ENCODE measurements around the gene SMYD3.

SMYD3 gene

GRCh38 chr1:246306415-246307037, 200.6 kb downstream of the SMYD3 start:
- DNase-seq (ENCODE audit: low read depth in 2 of 2) = no peak

GRCh38 chr1:246304484-246305259, 202.4 kb downstream of the SMYD3 start:
- DNase-seq (ENCODE audit: low read depth in 2 of 2) = no peak

DNA sequence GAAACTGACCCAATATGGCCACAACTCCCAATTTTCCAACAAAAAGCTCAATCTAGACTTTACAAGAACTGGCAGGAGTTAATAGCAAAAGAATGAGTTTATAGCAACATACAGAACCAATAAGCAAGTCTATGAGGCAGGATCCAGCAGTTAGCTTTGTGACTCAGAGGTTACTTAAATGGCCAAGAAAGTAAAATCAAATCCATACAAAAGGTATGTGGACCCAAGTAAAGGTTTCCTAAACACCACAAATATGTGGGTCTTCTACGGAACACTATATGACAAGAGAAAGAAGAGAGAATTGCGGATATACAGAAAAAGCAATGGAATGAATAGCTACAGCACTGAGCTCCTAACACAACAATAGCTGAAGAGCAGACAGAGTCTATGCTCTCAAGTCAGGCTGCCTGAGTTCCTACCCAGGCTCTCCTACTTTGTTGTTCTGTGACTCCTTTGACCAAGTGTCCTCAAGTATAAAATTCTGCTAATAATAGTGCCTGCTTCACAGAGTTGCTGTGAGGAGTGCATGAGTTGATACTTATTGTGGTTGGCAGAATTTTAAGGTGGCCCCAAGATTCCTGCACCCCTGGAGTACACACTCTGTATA, 204.3 kb downstream of the SMYD3 start:
- no peak for DNase-seq (ENCODE audit: low read depth in 2 of 2)

DNA sequence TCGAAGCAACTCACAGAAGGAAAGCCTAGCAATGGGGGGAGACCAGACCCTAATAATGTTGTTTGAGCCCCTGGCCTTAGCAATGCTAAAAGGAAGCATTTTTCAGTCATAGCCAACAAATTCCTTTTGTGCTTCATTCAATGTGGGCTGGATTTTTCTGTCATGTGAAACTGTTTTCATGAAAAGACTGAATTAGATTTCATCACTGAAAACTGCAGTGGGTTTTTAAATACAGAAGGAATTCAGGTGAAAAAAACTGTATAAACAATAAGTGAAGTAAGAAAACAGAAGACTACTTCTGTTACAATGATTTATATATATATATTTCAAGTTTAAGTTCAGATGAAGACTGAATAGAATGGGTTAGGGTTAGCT, 204.8 kb downstream of the SMYD3 start:
- no peak for DNase-seq (ENCODE audit: low read depth in 2 of 2)

DNA sequence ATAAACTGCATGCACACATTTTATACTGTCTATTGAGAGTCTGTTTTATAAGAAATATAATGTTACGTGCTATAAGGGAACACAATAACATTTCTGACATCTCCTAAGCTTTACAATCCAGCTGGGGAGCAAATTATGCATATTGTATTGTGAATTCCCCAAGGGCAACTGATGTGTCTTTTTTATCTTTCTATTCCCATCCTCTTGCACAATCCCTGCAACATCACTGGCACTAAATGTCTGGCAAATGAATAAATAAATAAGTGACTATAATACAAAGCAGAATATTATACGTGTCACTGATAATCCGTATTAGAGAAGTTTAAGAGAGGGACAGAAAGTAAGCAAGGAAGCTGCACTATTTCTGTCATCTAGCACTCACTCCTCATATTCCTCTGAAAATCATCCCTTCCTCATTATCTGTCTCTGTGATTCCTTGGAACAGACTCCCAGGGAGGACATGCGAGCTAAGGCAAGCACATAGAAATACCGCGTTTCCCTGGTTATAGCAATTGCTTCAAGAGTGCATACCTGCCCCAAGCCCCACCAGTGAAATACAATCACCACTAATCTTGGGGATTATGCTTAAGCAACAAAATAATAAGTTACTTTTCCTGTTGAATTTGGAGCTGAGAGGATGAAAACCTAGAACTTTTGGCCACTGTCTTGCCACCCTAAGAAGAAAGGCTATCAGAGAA, 205.4 kb downstream of the SMYD3 start:
- DNase-seq (ENCODE audit: low read depth in 2 of 2) = no peak

GRCh38 chr1:246300626-246301549, 206.2 kb downstream of the SMYD3 start:
- no peak for DNase-seq (ENCODE audit: low read depth in 2 of 2)

GRCh38 chr1:246297279-246298265, 209.5 kb downstream of the SMYD3 start:
- DNase-seq (ENCODE audit: low read depth in 2 of 2) = no peak

- DNase-seq (ENCODE audit: low read depth in 2 of 2) = no peak
These were observed 211.1 kb downstream of the SMYD3 start for GRCh38 chr1:246295968-246296367.

DNA sequence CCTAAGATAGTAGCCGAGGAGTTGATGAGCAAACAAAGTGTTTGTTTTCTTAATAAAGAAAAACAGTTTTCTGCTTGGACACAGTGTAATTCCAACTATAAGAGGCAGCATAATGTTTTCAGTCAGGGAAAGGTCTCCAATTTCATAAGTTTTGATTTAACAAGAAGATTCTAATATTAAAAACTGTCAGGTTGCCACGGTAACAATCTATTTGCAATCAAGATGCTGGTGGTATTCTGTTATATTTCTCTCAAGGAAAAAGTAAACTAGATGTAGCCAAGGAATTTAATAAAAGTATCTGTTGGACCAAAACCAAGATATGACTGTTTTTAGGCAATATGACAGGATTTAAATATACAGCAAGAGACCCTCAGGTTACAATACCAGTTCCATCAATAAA, 211.7 kb downstream of the SMYD3 start:
- no peak for DNase-seq (ENCODE audit: low read depth in 2 of 2)

DNA sequence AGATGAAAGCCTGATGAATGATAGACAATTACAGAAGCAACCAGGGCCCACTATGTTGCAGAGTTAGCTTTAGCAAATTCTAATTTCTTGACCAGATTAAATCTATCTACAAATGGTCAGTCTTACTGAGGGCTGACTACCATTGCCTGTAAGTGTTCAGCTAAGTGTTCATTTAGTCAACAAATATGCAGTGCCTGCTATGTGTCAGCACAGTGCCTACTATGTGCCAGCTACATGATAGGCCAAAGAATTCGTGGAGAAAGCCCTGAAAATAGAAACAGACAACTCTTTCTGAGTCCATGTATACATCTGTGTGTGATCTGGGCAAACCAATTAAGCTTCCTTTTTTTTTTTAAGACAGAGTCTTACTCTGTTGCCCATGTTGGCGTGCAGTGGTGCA, 212.8 kb downstream of the SMYD3 start:
- no peak for DNase-seq (ENCODE audit: low read depth in 2 of 2)

GRCh38 chr1:246293366-246294121, 213.5 kb downstream of the SMYD3 start:
- no peak for DNase-seq (ENCODE audit: low read depth in 2 of 2)

GRCh38 chr1:246292571-246292970, 214.5 kb downstream of the SMYD3 start:
- no peak for DNase-seq (ENCODE audit: low read depth in 2 of 2)

DNA sequence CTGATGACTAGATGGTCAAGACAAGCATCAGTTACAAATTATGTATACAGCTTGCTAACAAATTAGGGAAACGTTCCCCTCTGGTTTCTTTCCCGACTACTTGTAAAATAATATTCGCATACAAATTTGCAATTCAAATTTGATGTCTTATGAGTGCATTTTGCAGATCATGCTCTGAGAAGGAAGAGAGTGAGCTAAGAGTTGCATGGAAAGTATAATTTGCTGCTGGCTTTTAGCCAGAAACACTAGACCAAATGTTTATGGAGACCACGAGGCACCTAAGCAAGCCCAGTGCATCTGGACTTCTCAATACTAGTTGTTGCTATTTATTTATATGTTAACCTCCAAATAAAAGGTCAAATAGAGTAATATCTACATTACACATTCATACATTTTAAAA, 216.0 kb downstream of the SMYD3 start:
- no peak for DNase-seq (ENCODE audit: low read depth in 2 of 2)

GRCh38 chr1:246283771-246284410, 223.2 kb downstream of the SMYD3 start:
- DNase-seq (ENCODE audit: low read depth in 2 of 2) = no peak

GRCh38 chr1:246281639-246282038, 225.4 kb downstream of the SMYD3 start:
- DNase-seq (ENCODE audit: low read depth in 2 of 2) = no peak

GRCh38 chr1:246281195-246281594, 225.9 kb downstream of the SMYD3 start:
- no peak for DNase-seq (ENCODE audit: low read depth in 2 of 2)

DNA sequence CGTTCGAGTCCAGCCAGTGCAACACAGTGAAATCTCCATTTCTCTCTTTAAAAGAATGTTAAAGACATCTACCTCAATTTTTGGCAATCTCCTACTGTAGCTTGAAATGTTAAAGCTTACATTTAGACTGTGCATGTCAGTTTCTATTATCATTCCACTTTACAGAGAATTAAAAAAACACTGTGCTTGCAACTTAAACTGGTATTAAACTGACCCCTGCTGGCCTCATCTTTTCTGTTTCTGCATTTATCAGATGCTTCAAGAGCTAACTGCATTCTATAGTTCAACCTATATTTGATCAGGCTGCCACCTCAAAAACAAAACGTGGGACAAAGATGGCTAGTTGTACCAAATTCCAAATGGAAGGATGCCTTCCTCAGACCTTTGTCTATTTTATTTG, 226.5 kb downstream of the SMYD3 start:
- no peak for DNase-seq (ENCODE audit: low read depth in 2 of 2)

GRCh38 chr1:246279402-246279801, 227.7 kb downstream of the SMYD3 start:
- no peak for DNase-seq (ENCODE audit: low read depth in 2 of 2)

DNA sequence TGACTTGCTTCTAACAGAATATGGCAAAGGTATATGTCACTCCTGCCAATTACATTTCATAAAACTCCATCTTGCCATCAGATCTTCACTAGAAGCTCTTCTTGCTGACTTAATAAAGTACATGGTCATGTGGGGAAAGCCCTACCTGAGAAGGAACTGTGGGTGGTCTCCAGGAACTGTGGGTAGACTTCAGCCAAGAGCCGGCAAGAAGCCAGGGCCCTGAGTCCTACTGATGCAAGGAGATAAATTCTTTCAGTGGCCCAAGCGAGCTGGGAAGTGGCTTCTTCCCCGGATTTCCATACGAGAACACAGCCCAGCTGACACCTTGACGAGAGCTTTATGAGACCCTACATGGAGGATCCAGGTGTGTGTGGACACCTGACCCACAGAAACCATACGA, 228.7 kb downstream of the SMYD3 start:
- DNase-seq (ENCODE audit: low read depth in 2 of 2) = no peak

All from stimulated activated CD8-positive, alpha-beta memory T cell treated with anti-CD3 and anti-CD28 coated beads, Interleukin-2, amount 100 ng/mL, for 48 hours (primary cell).